ENCODE results near the gene ATP5F1A. TPM values are rescaled to one million over a fixed set of nuclear protein-coding genes. Genes with fewer than 3 reads are reported as not detected.

The ATP5F1A gene
- total RNA-seq, 1 experiment from 2014 or later = 625 TPM

GRCh38 chr18:46109386-46109785 is 11.3 kb upstream of the ATP5F1A start:
- Histone ChIP-seq H3K23ac (ENCODE audit: insufficient read length, low read depth, low read length) (no peak overlapping the region), H3K9ac (ENCODE audit: extremely low read depth, insufficient read length, low read length) (no peak overlapping the region), H2BK120ac (ENCODE audit: low read depth, low read length, poor library complexity, severe bottlenecking) (no peak overlapping the region), H2BK20ac (ENCODE audit: low read depth, low read length, poor library complexity, severe bottlenecking) (no peak overlapping the region), H3K56ac (ENCODE audit: insufficient read length, low read depth, low read length) (no peak overlapping the region), H3K9me3 (ENCODE audit: control insufficient read depth, low read depth, low read length) (no peaks in the 10 kb centered on the region), H3K27me3 (ENCODE audit: insufficient read depth, low read length) (no peaks in the 10 kb centered on the region), H3K4ac (ENCODE audit: low read depth, low read length) (no peak overlapping the region), H2BK12ac (ENCODE audit: insufficient read length, low read depth, low read length) (no peak overlapping the region), H3K79me2 (ENCODE audit: insufficient read depth, low read length) (no peaks in the 10 kb centered on the region), H3K14ac (ENCODE audit: insufficient read depth, low read length) (no peak overlapping the region), H4K5ac (ENCODE audit: insufficient read length, low read depth, low read length) (no peak overlapping the region), H3K4me1 (ENCODE audit: insufficient read depth, low read length) (no peaks in the 10 kb centered on the region), H4K8ac (replicated peaks; ENCODE audit: insufficient read length, low read depth, low read length) (no peak overlapping the region), H2AK5ac (ENCODE audit: insufficient read length, low read length) (no peak overlapping the region), H3T11ph (ENCODE audit: low read length) (no peak overlapping the region), H2AFZ (ENCODE audit: low read length) (no peak overlapping the region), H3K27ac (ENCODE audit: insufficient read length, low read depth, low read length) (no peak overlapping the region), H3K23me2 (ENCODE audit: insufficient read length, low read depth, low read length, poor library complexity, severe bottlenecking) (peaks cover 2% of the 10 kb centered on the region), H4K20me1 (ENCODE audit: control insufficient read depth, insufficient read depth, insufficient read length) (no peaks in the 10 kb centered on the region), H3K4me2 (ENCODE audit: insufficient read depth, insufficient read length, low read length) (no peak overlapping the region), H3K18ac (ENCODE audit: insufficient read length, low read depth, low read length) (no peak overlapping the region), H3K79me1 (ENCODE audit: insufficient read depth, low read depth, low read length, poor library complexity, severe bottlenecking) (no peaks in the 10 kb centered on the region), H2BK5ac (ENCODE audit: insufficient read length, low read length) (no peak overlapping the region), H2BK15ac (ENCODE audit: low read depth, low read length) (no peak overlapping the region), H4K91ac (ENCODE audit: insufficient read length, low read depth, low read length) (no peak overlapping the region)
- no peak overlapping the region for H3K4me3 Mint-ChIP-seq
- peaks cover 3 to 5% of the 10 kb centered on the region in 2 experiments for H3K4me1 Mint-ChIP-seq
- no peak for DNase-seq
- H3K36me3 Mint-ChIP-seq (ENCODE audit: insufficient read depth in 1 of 3, low read depth in 3 of 3) = peaks cover 32 to 68% (median 68%) of the 10 kb centered on the region in 3 experiments
- TF ChIP-seq CTCF (conservative IDR thresholded peaks at IDR 0.05) = no peak
- H3K9me3 Mint-ChIP-seq = peaks cover 0 to 3% of the 10 kb centered on the region in 2 experiments; a peak in 1 of 5 replicates
- no peaks in the 10 kb centered on the region for H3K27me3 Mint-ChIP-seq (ENCODE audit: low read depth)
- H3K27ac Mint-ChIP-seq = no peak overlapping the region; a peak in 1 of 7 replicates
- WGBS (ENCODE audit: extremely low coverage, insufficient read length, low lambda C conversion rate) = no CpG with 5 or more reads among the region's 5 CpGs
